ENCODE results near the gene CSRP3.

Gene CSRP3

DNA sequence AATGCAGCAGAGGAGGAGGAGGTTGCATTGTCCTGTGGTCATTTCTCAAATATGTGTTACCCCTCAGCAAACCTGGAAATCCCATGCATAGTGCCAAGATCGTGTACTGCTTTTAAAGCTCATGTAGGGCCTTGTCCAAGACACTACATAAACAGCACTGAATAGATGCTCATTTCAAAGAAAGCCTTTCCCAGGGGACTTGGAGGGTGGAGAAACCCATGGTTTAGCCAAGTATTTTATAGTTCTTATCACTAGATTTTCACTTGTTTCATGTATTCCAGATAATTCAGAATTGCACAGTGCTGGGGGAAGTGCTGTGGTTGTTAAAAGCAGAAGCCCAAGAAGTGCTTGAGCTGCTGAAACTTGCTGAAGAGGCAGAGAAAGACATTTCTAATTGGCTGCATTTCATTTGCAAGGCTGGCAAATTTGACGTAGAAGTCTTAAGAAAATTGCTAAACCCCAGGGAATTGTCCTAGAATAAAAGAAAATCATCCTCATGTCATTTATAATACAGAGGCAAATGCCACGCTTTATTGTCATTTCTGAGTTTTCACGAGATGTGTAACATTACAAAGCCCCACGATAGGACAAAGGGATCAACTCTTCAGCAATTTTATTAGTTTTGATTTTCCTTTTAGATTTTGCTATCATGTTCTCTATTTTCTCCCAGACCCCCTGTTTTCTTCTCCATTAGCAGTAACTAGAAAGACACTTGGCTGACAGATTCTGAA lies 20.1 kb downstream of the CSRP3 start:
- H3K4me1 ChIP-seq (ENCODE audit: control insufficient read depth, insufficient read depth, low read length) = peaks cover 4% of the 10 kb centered on the region
- H3K36me3 ChIP-seq (ENCODE audit: control insufficient read depth, insufficient read depth, low read length, severe bottlenecking) = peaks cover 9% of the 10 kb centered on the region
- no peak overlapping the region for H3K4me3 ChIP-seq (ENCODE audit: low read length)
- no peaks in the 10 kb centered on the region for H3K27me3 ChIP-seq (replicated peaks; ENCODE audit: control insufficient read depth, insufficient read depth, low read length)
- no peak overlapping the region for H3K9ac ChIP-seq (ENCODE audit: low read length)
- no peak for DNase-seq (ENCODE audit: low read depth)
- no peaks in the 10 kb centered on the region for H3K9me3 ChIP-seq (ENCODE audit: control insufficient read depth, low read length)

GRCh38 chr11:19176629-19177186 lies 25.1 kb downstream of the CSRP3 start:
- Histone ChIP-seq H3K4me1 (ENCODE audit: control insufficient read depth, insufficient read depth, low read length) (peaks cover 4% of the 10 kb centered on the region), H3K4me3 (ENCODE audit: low read length) (no peak overlapping the region), H3K27me3 (replicated peaks; ENCODE audit: control insufficient read depth, insufficient read depth, low read length) (no peaks in the 10 kb centered on the region), H3K9ac (ENCODE audit: low read length) (no peak overlapping the region), H3K9me3 (ENCODE audit: control insufficient read depth, low read length) (no peaks in the 10 kb centered on the region), H3K36me3 (ENCODE audit: control insufficient read depth, insufficient read depth, low read length, severe bottlenecking) (peaks cover 32% of the 10 kb centered on the region)
- DNase-seq (ENCODE audit: low read depth) = no peak

GRCh38 chr11:19173964-19174638 lies 27.7 kb downstream of the CSRP3 start:
- Histone ChIP-seq H3K36me3 (ENCODE audit: control insufficient read depth, insufficient read depth, low read length, severe bottlenecking) (peaks cover 35% of the 10 kb centered on the region), H3K9ac (ENCODE audit: low read length) (no peak overlapping the region), H3K4me1 (ENCODE audit: control insufficient read depth, insufficient read depth, low read length) (no peaks in the 10 kb centered on the region), H3K27me3 (replicated peaks; ENCODE audit: control insufficient read depth, insufficient read depth, low read length) (no peaks in the 10 kb centered on the region), H3K4me3 (ENCODE audit: low read length) (no peak overlapping the region), H3K9me3 (ENCODE audit: control insufficient read depth, low read length) (no peaks in the 10 kb centered on the region)
- no peak for DNase-seq (ENCODE audit: low read depth)

GRCh38 chr11:19173004-19173689 lies 28.6 kb downstream of the CSRP3 start:
- no peak for DNase-seq (ENCODE audit: low read depth)
- Histone ChIP-seq H3K9ac (ENCODE audit: low read length) (no peak overlapping the region), H3K4me3 (ENCODE audit: low read length) (no peak overlapping the region), H3K36me3 (ENCODE audit: control insufficient read depth, insufficient read depth, low read length, severe bottlenecking) (peaks cover 38% of the 10 kb centered on the region), H3K4me1 (ENCODE audit: control insufficient read depth, insufficient read depth, low read length) (no peaks in the 10 kb centered on the region), H3K27me3 (replicated peaks; ENCODE audit: control insufficient read depth, insufficient read depth, low read length) (no peaks in the 10 kb centered on the region), H3K9me3 (ENCODE audit: control insufficient read depth, low read length) (no peaks in the 10 kb centered on the region)

GRCh38 chr11:19168090-19168489 lies 33.7 kb downstream of the CSRP3 start:
- H3K9ac ChIP-seq (ENCODE audit: low read length) = no peak overlapping the region
- H3K27me3 ChIP-seq (replicated peaks; ENCODE audit: control insufficient read depth, insufficient read depth, low read length) = no peaks in the 10 kb centered on the region
- DNase-seq (ENCODE audit: low read depth) = no peak
- no peaks in the 10 kb centered on the region for H3K4me1 ChIP-seq (ENCODE audit: control insufficient read depth, insufficient read depth, low read length)
- no peak overlapping the region for H3K4me3 ChIP-seq (ENCODE audit: low read length)
- no peaks in the 10 kb centered on the region for H3K9me3 ChIP-seq (ENCODE audit: control insufficient read depth, low read length)
- peaks cover 32% of the 10 kb centered on the region for H3K36me3 ChIP-seq (ENCODE audit: control insufficient read depth, insufficient read depth, low read length, severe bottlenecking)

DNA sequence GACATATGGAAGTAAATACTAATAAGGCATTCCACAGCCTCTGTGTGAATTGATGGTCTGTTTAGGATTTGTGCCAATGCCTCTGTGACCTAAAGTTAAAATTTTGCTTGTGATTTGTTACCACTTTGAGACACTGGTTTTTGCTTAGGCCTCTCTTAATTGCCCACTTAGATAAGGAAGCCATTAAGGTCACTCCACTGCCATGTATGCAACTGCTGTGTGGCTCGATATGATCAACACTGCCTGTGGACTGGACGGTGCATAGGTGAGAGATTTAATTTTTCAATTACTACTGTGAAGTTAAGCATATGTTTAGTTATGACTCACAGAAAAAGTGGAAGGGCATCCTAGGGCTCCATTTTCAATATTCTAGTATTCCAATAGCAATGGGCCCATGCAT lies 36.9 kb downstream of the CSRP3 start:
- DNase-seq (ENCODE audit: low read depth) = no peak
- Histone ChIP-seq H3K9ac (ENCODE audit: low read length) (no peak overlapping the region), H3K27me3 (replicated peaks; ENCODE audit: control insufficient read depth, insufficient read depth, low read length) (no peaks in the 10 kb centered on the region), H3K4me3 (ENCODE audit: low read length) (no peak overlapping the region), H3K36me3 (ENCODE audit: control insufficient read depth, insufficient read depth, low read length, severe bottlenecking) (peaks cover 21% of the 10 kb centered on the region), H3K9me3 (ENCODE audit: control insufficient read depth, low read length) (no peaks in the 10 kb centered on the region), H3K4me1 (ENCODE audit: control insufficient read depth, insufficient read depth, low read length) (no peaks in the 10 kb centered on the region)

GRCh38 chr11:19164230-19164855 lies 37.4 kb downstream of the CSRP3 start:
- no peaks in the 10 kb centered on the region for H3K27me3 ChIP-seq (replicated peaks; ENCODE audit: control insufficient read depth, insufficient read depth, low read length)
- H3K9ac ChIP-seq (ENCODE audit: low read length) = no peak overlapping the region
- peaks cover 21% of the 10 kb centered on the region for H3K36me3 ChIP-seq (ENCODE audit: control insufficient read depth, insufficient read depth, low read length, severe bottlenecking)

DNA sequence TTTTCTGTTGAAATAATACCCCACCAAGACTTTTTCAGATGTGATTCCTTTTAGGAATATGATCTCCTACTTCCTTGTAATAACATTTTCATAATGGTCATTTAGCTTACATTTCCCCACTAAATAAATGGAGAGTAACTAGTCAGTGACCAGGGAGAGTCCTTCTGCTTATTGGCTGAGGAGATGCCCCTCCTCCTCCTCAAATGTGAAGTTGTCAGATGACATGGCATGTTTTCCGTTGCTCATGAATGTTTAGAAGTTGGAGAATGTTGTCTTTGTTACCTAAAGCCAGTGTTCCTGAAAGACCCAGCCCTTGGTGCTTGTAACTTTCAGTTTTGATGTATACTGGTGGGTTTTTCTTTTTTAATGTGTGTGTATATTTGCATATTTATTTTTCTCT lies 38.2 kb downstream of the CSRP3 start:
- H3K36me3 ChIP-seq (ENCODE audit: control insufficient read depth, insufficient read depth, low read length, severe bottlenecking) = peaks cover 20% of the 10 kb centered on the region

More at GRCh38 chr11:19164230-19164855, 37.4 kb downstream of the CSRP3 start:
- H3K4me1 ChIP-seq (ENCODE audit: control insufficient read depth, insufficient read depth, low read length) = no peaks in the 10 kb centered on the region
- no peaks in the 10 kb centered on the region for H3K9me3 ChIP-seq (ENCODE audit: control insufficient read depth, low read length)
- DNase-seq (ENCODE audit: low read depth) = no peak
- H3K4me3 ChIP-seq (ENCODE audit: low read length) = no peak overlapping the region

DNA sequence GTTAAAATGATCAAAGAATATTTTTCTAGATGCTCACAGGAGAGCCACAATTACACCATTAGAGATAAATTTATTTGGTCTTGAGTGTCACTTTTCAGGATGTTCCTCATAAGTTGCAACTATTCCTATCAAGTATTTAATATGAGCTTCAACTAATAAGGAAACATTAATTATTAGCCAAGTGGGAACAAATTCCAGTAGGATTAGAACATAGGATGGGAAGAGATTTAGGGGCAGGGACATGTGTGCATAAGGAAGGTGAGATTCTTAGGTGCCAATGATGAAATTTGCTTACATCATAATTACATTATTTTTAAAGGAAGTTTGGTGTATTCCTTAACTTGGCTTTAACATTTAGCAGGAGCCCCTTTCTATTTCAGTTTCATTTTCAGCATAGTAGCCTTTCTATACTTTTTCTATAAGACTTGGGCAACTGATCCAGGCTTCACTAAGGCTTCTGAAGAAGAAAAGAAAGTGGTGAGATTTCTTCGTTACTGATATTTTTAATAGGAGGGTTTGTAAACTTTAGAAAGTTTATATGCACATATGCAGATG lies 38.8 kb downstream of the CSRP3 start:
- Histone ChIP-seq H3K27me3 (replicated peaks; ENCODE audit: control insufficient read depth, insufficient read depth, low read length) (no peaks in the 10 kb centered on the region), H3K4me1 (ENCODE audit: control insufficient read depth, insufficient read depth, low read length) (no peaks in the 10 kb centered on the region), H3K36me3 (ENCODE audit: control insufficient read depth, insufficient read depth, low read length, severe bottlenecking) (peaks cover 19% of the 10 kb centered on the region), H3K9ac (ENCODE audit: low read length) (no peak overlapping the region), H3K9me3 (ENCODE audit: control insufficient read depth, low read length) (no peaks in the 10 kb centered on the region), H3K4me3 (ENCODE audit: low read length) (no peak overlapping the region)
- no peak for DNase-seq (ENCODE audit: low read depth)

More for the DNA sequence above, 38.2 kb downstream of the CSRP3 start:
- no peaks in the 10 kb centered on the region for H3K27me3 ChIP-seq (replicated peaks; ENCODE audit: control insufficient read depth, insufficient read depth, low read length)
- H3K9ac ChIP-seq (ENCODE audit: low read length) = no peak overlapping the region
- no peaks in the 10 kb centered on the region for H3K9me3 ChIP-seq (ENCODE audit: control insufficient read depth, low read length)
- no peaks in the 10 kb centered on the region for H3K4me1 ChIP-seq (ENCODE audit: control insufficient read depth, insufficient read depth, low read length)
- no peak for DNase-seq (ENCODE audit: low read depth)
- no peak overlapping the region for H3K4me3 ChIP-seq (ENCODE audit: low read length)

DNA sequence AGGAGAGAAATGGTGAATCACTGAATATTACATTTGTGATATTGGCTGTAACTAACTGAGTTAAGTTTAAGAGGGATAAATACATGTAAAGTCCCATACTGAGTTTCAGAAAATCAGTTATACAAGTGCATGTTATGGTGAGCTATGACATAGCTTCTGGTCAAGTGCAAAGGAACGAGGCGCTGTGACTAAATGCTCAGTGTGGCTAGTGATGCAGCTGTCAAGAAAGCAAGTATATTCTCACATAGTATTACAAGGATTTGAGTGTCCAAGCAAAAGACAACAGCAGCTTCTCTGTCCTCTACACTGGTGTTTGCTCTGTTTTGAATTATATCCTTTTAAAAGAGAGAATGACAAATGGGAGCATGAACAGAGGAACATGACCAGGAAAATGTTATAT lies 40.1 kb downstream of the CSRP3 start:
- H3K9me3 ChIP-seq (ENCODE audit: control insufficient read depth, low read length) = no peaks in the 10 kb centered on the region
- no peaks in the 10 kb centered on the region for H3K4me1 ChIP-seq (ENCODE audit: control insufficient read depth, insufficient read depth, low read length)
- H3K36me3 ChIP-seq (ENCODE audit: control insufficient read depth, insufficient read depth, low read length, severe bottlenecking) = peaks cover 20% of the 10 kb centered on the region
- no peak for DNase-seq (ENCODE audit: low read depth)
- no peaks in the 10 kb centered on the region for H3K27me3 ChIP-seq (replicated peaks; ENCODE audit: control insufficient read depth, insufficient read depth, low read length)
- no peak overlapping the region for H3K9ac ChIP-seq (ENCODE audit: low read length)
- H3K4me3 ChIP-seq (ENCODE audit: low read length) = no peak overlapping the region

Measured in adipocyte (in vitro differentiated cells).